ENCODE results near the gene ELF1. TPM values are rescaled to one million over a fixed set of nuclear protein-coding genes. Genes with fewer than 3 reads are reported as not detected.
A peak's percentile ranks its signal among the peaks of the same experiment; 100 is the strongest.

Gene ELF1
- total and polyA plus RNA-seq, 2 of the 4 experiments (the other 2 are of a cell fraction): 25.4 to 27.6 TPM

DNA sequence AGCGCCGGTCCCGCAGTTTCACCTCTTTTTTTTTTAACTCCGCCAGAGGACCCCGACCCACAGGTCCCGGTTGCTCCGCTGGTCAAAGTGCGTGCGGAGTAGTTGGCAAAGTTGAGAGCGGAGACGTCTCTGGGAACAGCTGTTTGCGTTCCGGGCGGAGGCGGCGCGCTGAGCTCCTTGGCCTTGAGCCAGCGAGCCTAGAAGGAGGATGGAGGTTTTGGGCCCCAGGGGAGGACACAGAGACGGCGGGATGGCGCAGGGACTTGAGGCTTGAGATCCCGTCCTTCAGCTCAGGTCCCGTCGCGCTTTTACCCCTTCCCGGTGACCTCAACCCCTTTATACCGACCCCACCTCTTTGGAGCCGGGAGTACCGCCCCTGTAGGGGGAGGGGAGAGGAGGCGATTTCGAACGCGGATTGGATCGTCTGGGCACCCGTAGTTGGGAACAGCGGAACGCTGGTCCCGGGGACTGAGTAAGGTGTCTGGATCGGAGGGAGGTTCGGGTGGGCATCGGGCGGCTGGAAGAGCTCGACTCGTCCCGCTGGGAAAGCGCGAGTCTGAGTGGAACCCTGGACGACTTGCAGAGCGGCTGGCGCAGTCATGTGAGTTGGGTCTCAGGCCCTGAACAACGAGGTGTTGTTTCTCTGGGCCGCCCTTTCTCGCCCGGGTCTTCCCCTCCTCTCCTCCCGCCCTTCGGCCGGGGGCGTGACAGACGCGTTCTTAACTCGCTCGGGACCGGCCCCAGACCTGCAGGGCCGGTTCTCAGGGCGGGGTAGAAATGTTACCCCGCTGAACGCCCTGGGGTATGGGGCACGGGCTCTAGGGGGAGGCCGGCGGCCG is 42.2 kb upstream of the ELF1 start, which contains the start of gene WBP4 (continued):
- TF ChIP-seq USF2 (IDR thresholded peaks at IDR 0.05; ENCODE audit: low read depth, low read length) (no peak), BHLHE40 (IDR thresholded peaks at IDR 0.05; ENCODE audit: low read depth, low read length) (peak; percentile 59)

DNA sequence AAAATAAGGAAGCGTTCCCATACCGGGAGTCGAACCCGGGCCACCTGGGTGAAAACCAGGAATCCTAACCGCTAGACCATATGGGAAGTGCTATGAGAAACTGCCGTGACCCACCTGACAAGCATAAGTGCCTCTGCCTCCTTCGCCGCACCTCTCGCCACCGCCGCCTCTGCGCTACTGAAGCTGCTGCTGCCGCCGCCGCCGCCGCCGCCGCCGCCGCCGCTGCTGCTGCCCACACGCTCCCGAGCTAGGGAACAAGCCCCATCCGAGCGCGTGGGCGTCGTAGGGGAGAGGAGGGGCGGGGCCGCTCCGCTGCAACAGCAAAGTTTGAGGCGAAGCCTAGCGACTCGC is 41.6 kb upstream of the ELF1 start:
- H3K9me3 ChIP-seq (ENCODE audit: control insufficient read depth, insufficient read depth, low read length): no peaks in the 10 kb centered on the region
- peak overlapping the region; percentile 91 for H3K4ac ChIP-seq (ENCODE audit: low read depth, low read length)
- peaks cover 3% of the 10 kb centered on the region for H3K36me3 ChIP-seq (ENCODE audit: control insufficient read depth, insufficient read depth, low read length)
- peaks cover 3 to 28% of the 10 kb centered on the region in 2 experiments; a peak in 3 of 4 replicates for H3K79me1 ChIP-seq (ENCODE audit: low read depth in 1 of 2, low read length in 2 of 2)
- peak overlapping the region; percentile 88 for H3K14ac ChIP-seq (replicated peaks; ENCODE audit: low read depth, low read length)
- peaks cover 4% of the 10 kb centered on the region for H3K4me1 ChIP-seq (ENCODE audit: control insufficient read depth, insufficient read depth, low read length)
- H4K5ac ChIP-seq (ENCODE audit: low read depth, low read length): peak overlapping the region; percentile 79
- peak overlapping the region; percentile 91 to 96 for H4K8ac ChIP-seq (ENCODE audit: low read depth in 2 of 2, low read length in 2 of 2)
- peak overlapping the region; percentile 94 for H3K9ac ChIP-seq (ENCODE audit: low read depth, low read length)
- H3K23ac ChIP-seq (ENCODE audit: low read depth, low read length): peak overlapping the region; percentile 91
- no TSS peak for BruUV-seq (replicated peaks)
- DNase-seq: no peak
- peak; percentile 27 for ATAC-seq (ENCODE audit: low read depth)
- POLR2A ChIA-PET (ENCODE audit: unreplicated experiment): no interaction called here
- peak overlapping the region; percentile 97 for H2AK9ac ChIP-seq (replicated peaks; ENCODE audit: low read depth, low read length, poor library complexity)
- peaks cover 28% of the 10 kb centered on the region for H4K20me1 ChIP-seq (ENCODE audit: insufficient read depth, low read length)
- H2AK5ac ChIP-seq (ENCODE audit: low read depth, low read length): peak overlapping the region; percentile 63; the same call in 1 of the 2 replicates
- peak overlapping the region; percentile 91 for H2AFZ ChIP-seq (replicated peaks; ENCODE audit: low read length, poor library complexity)
- H3K27me3 ChIP-seq (ENCODE audit: control insufficient read depth, insufficient read depth, low read length): no peaks in the 10 kb centered on the region
- H2BK120ac ChIP-seq (ENCODE audit: low read depth, low read length): peak overlapping the region; percentile 90
- peak overlapping the region; percentile 93 for H3K27ac ChIP-seq (ENCODE audit: insufficient read depth, low read length)
- H2BK5ac ChIP-seq (ENCODE audit: low read depth, low read length, poor library complexity, severe bottlenecking): peak overlapping the region; percentile 94
- H3K56ac ChIP-seq (ENCODE audit: extremely low read depth, insufficient read depth, low read length): peak overlapping the region; percentile 99
- intact Hi-C loops (cut with micrococcal nuclease): loop anchor here (2.0 to 5.0 kb wide), 3 partner anchors 88 to 272 kb away; partner anchors contain the start of genes NAA16 and SLC25A15
- 0% methylated on average over 11 of the region's 35 CpGs; no CpG with 5 or more reads in 1 of the 2 experiments for WGBS, 2 experiments (ENCODE audit: extremely low coverage in 2 of 2, insufficient read length in 1 of 2)
- in situ Hi-C loops (cut with MboI; ENCODE audit: low sequenced_read_pairs): no loop called here
- peak overlapping the region; percentile 91 for H3K18ac ChIP-seq (ENCODE audit: low read depth, low read length)
- CTCF ChIA-PET: interaction anchor here (0.6 to 0.8 kb wide), 2 partner anchors 86 to 271 kb away, joined by 3 read pairs; partner anchors contain the start of gene SLC25A15
- peak overlapping the region; percentile 97 for H4K91ac ChIP-seq (ENCODE audit: insufficient read depth, low read depth, low read length)
- dilution Hi-C loops (cut with HindIII; ENCODE audit: low sequenced_read_pairs, unreplicated experiment): no loop called here
- H3K4me2 ChIP-seq (ENCODE audit: low read depth, low read length): peak overlapping the region; percentile 53
- H3K4me3 ChIP-seq (ENCODE audit: insufficient read depth, low read depth, low read length): peak overlapping the region; percentile 82
- peak overlapping the region; percentile 86; the same call in 1 of the 3 replicates for H2BK15ac ChIP-seq (ENCODE audit: low read depth, low read length)
- peaks cover 8% of the 10 kb centered on the region for H3K9me1 ChIP-seq (ENCODE audit: insufficient read depth, low read length)
- peak overlapping the region; percentile 53 for H2BK20ac ChIP-seq (ENCODE audit: low read depth, low read length)
- TF ChIP-seq RAD21 (IDR thresholded peaks at IDR 0.05; ENCODE audit: low read length) (no peak), MAZ (IDR thresholded peaks at IDR 0.05; ENCODE audit: borderline replicate concordance, low read depth, low read length) (peak; percentile 12; the same call in 1 of the 2 replicates), POLR2A (IDR thresholded peaks at IDR 0.05; ENCODE audit: low read depth, low read length) (peak; percentile 77), CHD1 (IDR thresholded peaks at IDR 0.05; ENCODE audit: low read depth, low read length) (no peak; the same call in 1 of the 2 replicates), ELK1 (IDR thresholded peaks at IDR 0.05; ENCODE audit: borderline replicate concordance, low read depth, low read length) (no peak), MXI1 (IDR thresholded peaks at IDR 0.05; ENCODE audit: borderline replicate concordance, low read depth, low read length) (no peak), MAFK (IDR thresholded peaks at IDR 0.05; ENCODE audit: low read depth, low read length) (no peak), NFE2L2 (IDR thresholded peaks at IDR 0.05; ENCODE audit: low read depth, low read length) (no peak)
- TF ChIP-seq, protein P1, sequence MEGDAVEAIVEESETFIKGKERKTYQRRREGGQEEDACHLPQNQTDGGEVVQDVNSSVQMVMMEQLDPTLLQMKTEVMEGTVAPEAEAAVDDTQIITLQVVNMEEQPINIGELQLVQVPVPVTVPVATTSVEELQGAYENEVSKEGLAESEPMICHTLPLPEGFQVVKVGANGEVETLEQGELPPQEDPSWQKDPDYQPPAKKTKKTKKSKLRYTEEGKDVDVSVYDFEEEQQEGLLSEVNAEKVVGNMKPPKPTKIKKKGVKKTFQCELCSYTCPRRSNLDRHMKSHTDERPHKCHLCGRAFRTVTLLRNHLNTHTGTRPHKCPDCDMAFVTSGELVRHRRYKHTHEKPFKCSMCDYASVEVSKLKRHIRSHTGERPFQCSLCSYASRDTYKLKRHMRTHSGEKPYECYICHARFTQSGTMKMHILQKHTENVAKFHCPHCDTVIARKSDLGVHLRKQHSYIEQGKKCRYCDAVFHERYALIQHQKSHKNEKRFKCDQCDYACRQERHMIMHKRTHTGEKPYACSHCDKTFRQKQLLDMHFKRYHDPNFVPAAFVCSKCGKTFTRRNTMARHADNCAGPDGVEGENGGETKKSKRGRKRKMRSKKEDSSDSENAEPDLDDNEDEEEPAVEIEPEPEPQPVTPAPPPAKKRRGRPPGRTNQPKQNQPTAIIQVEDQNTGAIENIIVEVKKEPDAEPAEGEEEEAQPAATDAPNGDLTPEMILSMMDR (conservative IDR thresholded peaks at IDR 0.05; ENCODE audit: low read depth, low read length): no peak
